GM19395 (cell line): ENCODE data around the gene ADGRG1.
A peak's percentile ranks its signal among the peaks of the same experiment; 100 is the strongest.

Source experiments
- ATAC-seq: cut with Tn5 transposase; IDR thresholded peaks from one replicate; pipeline ENCODE4 v1.9.1; 2021; ENCODE audit warnings: mild to moderate bottlenecking, moderate library complexity; ENCODE audit not compliant: unreplicated experiment

ADGRG1 gene

DNA sequence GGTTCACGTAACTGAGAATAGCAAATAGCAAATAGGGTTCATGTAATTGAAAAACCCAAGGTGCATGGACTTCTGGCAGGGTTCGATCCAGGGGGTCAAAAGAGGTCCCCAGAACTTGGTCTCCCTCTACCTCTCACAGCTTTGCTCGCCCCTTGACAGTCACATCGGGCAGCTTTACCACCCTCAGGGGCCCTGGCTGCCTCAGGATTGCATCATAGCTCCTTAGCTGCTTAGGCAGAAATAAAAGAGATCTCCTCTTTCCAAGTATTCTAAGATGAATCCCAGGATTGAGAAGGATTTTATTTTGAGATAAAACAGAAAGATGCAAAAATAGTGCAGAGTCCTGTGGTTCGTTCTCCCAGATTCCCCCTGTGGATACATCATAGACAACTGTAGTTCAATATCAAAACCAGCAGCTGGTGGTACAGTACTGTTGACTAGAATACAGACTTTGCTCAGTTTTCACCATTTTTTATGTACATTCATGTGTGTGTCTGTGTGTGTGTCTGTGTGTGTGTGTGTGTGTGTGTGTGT, 52.5 kb downstream of the ADGRG1 start:
- no peak for ATAC-seq

- ATAC-seq = no peak
These were observed 53.7 kb downstream of the ADGRG1 start for GRCh38 chr16:57681950-57682728.

GRCh38 chr16:57682809-57683635, 54.6 kb downstream of the ADGRG1 start:
- no peak for ATAC-seq

- no peak for ATAC-seq
These were observed 55.5 kb downstream of the ADGRG1 start for GRCh38 chr16:57683636-57684545.

DNA sequence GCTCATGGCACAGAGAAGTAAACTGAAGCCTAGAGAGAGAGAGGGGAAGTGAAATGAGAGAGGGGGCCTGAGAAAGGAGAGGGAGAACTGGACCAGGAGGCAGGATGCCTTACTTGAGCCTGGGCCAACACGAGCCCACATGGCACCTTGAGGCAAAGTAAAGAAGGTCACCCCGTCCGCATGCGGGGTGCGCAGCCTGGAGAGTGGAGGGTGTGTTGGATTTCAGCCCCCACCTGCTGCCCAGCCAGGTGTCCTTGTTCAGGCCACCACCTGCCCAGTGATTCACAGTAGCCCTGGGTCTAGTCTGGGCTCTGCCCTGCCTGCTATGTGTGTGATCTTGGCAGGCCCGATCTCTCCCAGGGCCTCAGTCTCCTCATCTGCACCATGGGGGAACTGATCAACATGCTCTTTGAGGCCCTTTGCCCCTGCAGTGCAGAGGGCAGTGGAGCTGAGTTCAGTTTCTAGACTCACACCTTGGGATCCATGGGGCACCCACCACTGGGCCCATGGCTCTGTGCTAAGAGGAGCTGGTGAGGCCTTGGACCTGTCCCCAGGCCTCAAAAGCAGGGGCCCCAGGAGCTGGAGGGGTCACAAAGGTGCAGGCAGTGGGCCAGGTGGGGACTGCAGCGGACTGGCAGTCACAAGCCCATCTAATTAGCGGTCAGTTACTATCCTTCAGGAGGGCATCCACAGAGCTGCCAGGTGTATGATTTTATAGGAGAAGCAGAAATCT, 56.4 kb downstream of the ADGRG1 start:
- ATAC-seq = no peak

- ATAC-seq = no peak
These were observed 57.2 kb downstream of the ADGRG1 start for GRCh38 chr16:57685633-57686032.

GRCh38 chr16:57686577-57686976, 58.1 kb downstream of the ADGRG1 start:
- ATAC-seq = no peak

DNA sequence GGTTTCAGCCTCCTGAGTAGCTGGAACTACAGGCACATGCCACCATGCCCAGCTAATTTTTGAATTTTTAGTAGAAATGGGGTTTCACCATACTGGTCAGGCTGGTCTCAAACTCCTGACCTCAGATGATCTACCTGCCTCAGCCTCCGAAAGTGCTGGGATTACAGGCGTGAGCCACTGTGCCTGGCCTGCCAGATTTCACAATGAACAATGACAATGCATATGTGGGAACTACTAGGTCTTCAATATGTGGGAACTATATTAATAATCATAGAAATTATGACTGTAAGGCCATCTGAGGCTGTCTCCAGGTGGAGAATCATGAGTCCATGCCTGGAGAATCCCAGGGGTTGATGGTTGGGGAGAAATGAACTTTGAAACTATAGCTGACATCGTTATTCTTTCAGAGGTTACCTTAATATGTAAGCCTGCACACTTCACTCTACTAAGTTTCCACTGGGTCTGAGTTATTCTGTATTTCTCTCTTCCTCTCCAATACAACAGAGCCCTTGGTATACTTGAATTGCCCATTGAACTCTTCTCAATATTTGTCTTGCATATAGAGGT, 59.0 kb downstream of the ADGRG1 start:
- ATAC-seq = no peak

DNA sequence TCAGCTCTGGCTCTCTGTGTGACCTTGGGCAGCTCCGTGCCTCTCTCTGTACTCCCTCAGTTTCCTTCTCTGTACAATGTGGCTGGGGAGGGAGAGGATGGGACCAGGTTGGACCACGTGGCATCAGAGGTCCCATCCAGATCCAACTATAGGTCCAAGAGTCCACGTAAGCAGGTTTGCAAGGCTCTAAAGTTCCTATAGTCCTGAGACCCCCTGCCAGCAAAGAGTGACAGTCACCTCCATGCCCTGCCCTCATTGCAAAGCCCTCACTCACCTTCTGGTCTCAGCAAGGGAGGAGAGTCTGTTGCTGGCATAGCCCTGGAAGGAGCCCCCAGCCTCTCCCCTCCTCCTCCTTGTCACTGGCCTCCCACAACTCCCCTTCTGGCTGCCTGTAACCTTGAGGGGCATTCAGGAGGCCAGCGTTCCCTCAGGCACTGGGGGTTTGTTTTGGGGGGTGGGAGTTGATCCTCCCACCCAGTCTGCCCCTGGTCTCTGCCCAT, 60.1 kb downstream of the ADGRG1 start:
- ATAC-seq = no peak

- ATAC-seq = no peak
These were observed 60.7 kb downstream of the ADGRG1 start for GRCh38 chr16:57688987-57689761.

- peak; percentile 82 for ATAC-seq
These were observed 61.5 kb downstream of the ADGRG1 start for GRCh38 chr16:57689762-57690558.

GRCh38 chr16:57690782-57691471, 62.5 kb downstream of the ADGRG1 start:
- no peak for ATAC-seq

GRCh38 chr16:57692636-57693035, 64.2 kb downstream of the ADGRG1 start:
- ATAC-seq = no peak

GRCh38 chr16:57693550-57693949, 65.1 kb downstream of the ADGRG1 start:
- ATAC-seq = no peak

DNA sequence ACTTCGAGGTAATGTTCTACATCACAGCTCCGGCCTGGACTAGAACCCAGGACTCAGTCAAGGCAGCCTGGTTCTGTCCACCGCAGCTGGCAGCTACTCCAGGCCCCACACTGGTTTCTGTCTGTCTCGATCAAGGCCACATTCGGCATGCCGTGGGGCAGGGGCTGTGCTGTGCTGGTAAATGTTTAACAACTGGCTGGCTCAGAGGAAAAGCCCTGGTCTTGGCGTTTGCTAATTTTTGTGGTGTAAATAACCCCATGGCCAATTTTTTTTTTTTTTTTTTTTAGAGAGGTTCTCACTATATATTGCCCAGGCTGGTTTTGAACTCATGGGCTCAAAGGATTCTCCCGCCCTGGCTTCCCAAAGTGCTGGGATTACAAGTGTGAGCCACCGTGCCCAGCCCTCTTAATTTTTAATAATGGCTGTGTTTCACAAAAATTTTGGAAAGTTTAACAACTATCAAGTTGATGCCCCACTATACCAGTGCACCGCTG, 65.8 kb downstream of the ADGRG1 start:
- ATAC-seq = no peak

GRCh38 chr16:57694725-57695679, 66.6 kb downstream of the ADGRG1 start, which contains the start of gene DRC7:
TSS of gene DRC7 (plus strand) at chr16:57694806. CDS start at chr16:57697950, 3,144 bp downstream.
- ATAC-seq = no peak
